ENCODE results near the gene ATG4C. TPM values are rescaled to one million over a fixed set of nuclear protein-coding genes. Genes with fewer than 3 reads are reported as not detected.

Gene ATG4C
- total RNA-seq, 3 donors from 2014 or later = 9.1 to 17.1 (median 13.8) TPM

DNA sequence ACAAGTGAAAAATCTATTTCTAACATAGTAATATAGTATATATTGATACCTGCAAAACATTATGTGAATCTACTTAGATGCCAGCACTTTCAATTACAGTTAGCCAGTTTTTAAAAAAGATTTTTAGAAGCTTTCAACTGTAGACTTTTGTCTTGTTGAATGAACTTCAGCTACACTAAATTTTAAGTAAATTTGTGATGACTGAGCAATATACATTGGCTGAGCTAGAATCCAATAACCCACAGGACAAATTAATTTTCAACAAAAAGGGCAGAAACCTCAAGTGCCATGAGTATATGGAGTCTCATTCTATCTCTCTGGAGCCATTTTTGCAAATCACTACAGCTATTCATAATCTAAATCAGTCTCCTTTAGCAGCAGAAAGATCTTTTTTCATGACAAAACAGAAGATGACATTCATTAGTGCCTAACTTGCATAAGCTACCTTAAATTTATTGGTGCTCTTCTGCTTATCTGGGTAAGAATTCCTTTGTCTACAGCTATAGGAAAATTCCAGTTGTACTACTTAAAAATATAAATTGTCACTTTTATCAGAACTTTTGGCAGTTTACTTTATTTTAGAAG is 100.3 kb downstream of the ATG4C start:
- intact Hi-C loops (cut with DNase I; ENCODE audit: low total_unique reads) = no loop called here

GRCh38 chr1:62887799-62888507 is 104.0 kb downstream of the ATG4C start:
- H3K27ac ChIP-seq = no peak overlapping the region
- no peak for DNase-seq (ENCODE audit: low spot score in 2 of 2)
- H3K9me3 ChIP-seq = no peaks in the 10 kb centered on the region
- intact Hi-C loops (cut with DNase I; ENCODE audit: low total_unique reads) = no loop called here
- no peak overlapping the region for H3K4me3 ChIP-seq
- H3K36me3 ChIP-seq = no peaks in the 10 kb centered on the region
- H3K4me1 ChIP-seq = no peaks in the 10 kb centered on the region
- TF ChIP-seq POLR2AphosphoS5 (IDR thresholded peaks at IDR 0.05) = no peak
- TF ChIP-seq, protein P1, sequence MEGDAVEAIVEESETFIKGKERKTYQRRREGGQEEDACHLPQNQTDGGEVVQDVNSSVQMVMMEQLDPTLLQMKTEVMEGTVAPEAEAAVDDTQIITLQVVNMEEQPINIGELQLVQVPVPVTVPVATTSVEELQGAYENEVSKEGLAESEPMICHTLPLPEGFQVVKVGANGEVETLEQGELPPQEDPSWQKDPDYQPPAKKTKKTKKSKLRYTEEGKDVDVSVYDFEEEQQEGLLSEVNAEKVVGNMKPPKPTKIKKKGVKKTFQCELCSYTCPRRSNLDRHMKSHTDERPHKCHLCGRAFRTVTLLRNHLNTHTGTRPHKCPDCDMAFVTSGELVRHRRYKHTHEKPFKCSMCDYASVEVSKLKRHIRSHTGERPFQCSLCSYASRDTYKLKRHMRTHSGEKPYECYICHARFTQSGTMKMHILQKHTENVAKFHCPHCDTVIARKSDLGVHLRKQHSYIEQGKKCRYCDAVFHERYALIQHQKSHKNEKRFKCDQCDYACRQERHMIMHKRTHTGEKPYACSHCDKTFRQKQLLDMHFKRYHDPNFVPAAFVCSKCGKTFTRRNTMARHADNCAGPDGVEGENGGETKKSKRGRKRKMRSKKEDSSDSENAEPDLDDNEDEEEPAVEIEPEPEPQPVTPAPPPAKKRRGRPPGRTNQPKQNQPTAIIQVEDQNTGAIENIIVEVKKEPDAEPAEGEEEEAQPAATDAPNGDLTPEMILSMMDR (IDR thresholded peaks at IDR 0.05) = no peak
- TF ChIP-seq POLR2A (IDR thresholded peaks at IDR 0.05) = no peak
- H3K27me3 ChIP-seq = peaks cover 0 to 9% of the 10 kb centered on the region in 2 donors

More for the DNA sequence above, 100.3 kb downstream of the ATG4C start:
- Histone ChIP-seq H3K4me1 (no peaks in the 10 kb centered on the region), H3K9me3 (peaks cover 0 to 11% of the 10 kb centered on the region in 2 donors), H3K4me3 (no peak overlapping the region), H3K27ac (no peak overlapping the region), H3K27me3 (peaks cover 0 to 9% of the 10 kb centered on the region in 2 donors), H3K36me3 (no peaks in the 10 kb centered on the region)
- TF ChIP-seq POLR2AphosphoS5 (IDR thresholded peaks at IDR 0.05) (no peak), POLR2A (IDR thresholded peaks at IDR 0.05) (no peak)
- TF ChIP-seq, protein P1 (IDR thresholded peaks at IDR 0.05) = no peak
- DNase-seq (ENCODE audit: low spot score in 2 of 2) = no peak

DNA sequence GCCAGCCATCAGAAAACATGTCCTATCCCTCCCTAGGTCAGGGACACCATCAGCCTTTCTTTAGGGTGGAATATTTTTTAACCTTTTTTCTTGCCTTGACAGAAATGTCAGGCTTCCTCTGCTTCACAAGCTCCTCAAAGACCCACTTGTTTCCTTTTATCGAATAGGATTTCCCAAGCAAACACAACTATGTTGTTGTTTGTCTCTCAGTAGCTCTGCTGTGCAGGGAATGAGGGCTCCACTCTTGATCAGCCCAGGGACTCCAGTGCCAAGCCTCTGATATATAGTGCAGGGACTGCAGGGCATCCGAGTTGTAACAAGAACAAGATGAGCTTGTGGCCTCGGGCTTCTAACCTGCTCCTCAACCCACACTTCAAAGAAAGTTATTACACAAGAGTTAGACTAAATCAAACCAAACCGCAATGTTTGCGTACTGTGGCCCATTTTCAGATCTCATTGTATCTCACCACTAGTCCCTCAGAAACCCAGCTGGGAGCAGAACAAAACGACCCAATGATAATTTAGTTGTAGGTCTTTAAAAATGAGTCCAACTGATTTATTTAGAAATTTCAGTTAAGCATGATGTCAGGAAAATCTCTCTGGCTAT is 108.1 kb downstream of the ATG4C start:
- intact Hi-C loops (cut with DNase I; ENCODE audit: low total_unique reads) = no loop called here
- no peak for DNase-seq (ENCODE audit: low spot score in 2 of 2)
- no peaks in the 10 kb centered on the region for H3K4me1 ChIP-seq
- no peaks in the 10 kb centered on the region for H3K27me3 ChIP-seq
- H3K9me3 ChIP-seq = no peaks in the 10 kb centered on the region
- TF ChIP-seq POLR2AphosphoS5 (IDR thresholded peaks at IDR 0.05) = no peak
- H3K27ac ChIP-seq = no peak overlapping the region
- H3K36me3 ChIP-seq = no peaks in the 10 kb centered on the region
- H3K4me3 ChIP-seq = no peak overlapping the region

- intact Hi-C loops (cut with DNase I; ENCODE audit: low total_unique reads) = no loop called here
- Histone ChIP-seq H3K36me3 (no peaks in the 10 kb centered on the region), H3K27me3 (no peaks in the 10 kb centered on the region), H3K27ac (no peak overlapping the region), H3K4me1 (no peaks in the 10 kb centered on the region), H3K9me3 (no peaks in the 10 kb centered on the region), H3K4me3 (no peak overlapping the region)
- DNase-seq (ENCODE audit: low spot score in 2 of 2) = no peak
- TF ChIP-seq POLR2AphosphoS5 (IDR thresholded peaks at IDR 0.05) (no peak), POLR2A (IDR thresholded peaks at IDR 0.05) (no peak)
- TF ChIP-seq, protein P1 (IDR thresholded peaks at IDR 0.05) = no peak
Measured at GRCh38 chr1:62897788-62898187, 113.9 kb downstream of the ATG4C start.

- Histone ChIP-seq H3K4me3 (no peak overlapping the region), H3K27me3 (no peaks in the 10 kb centered on the region), H3K4me1 (no peaks in the 10 kb centered on the region), H3K27ac (no peak overlapping the region), H3K36me3 (no peaks in the 10 kb centered on the region), H3K9me3 (no peaks in the 10 kb centered on the region)
- no peak for DNase-seq (ENCODE audit: low spot score in 2 of 2)
- no peak for TF ChIP-seq POLR2AphosphoS5 (IDR thresholded peaks at IDR 0.05)
- TF ChIP-seq, protein P1 (IDR thresholded peaks at IDR 0.05) = no peak
- no peak for TF ChIP-seq POLR2A (IDR thresholded peaks at IDR 0.05)
- intact Hi-C loops (cut with DNase I; ENCODE audit: low total_unique reads) = no loop called here
Measured at GRCh38 chr1:62900566-62900965, 116.6 kb downstream of the ATG4C start.

All from breast epithelium (tissue), 4 donors.